ENCODE measurements around the gene LPIN2. TPM values are rescaled to one million over a fixed set of nuclear protein-coding genes. Genes with fewer than 3 reads are reported as not detected.

The LPIN2 gene
- total RNA-seq, 1 donor from 2014 or later, result 11.6 TPM

- Histone ChIP-seq H3K4me1 (peaks cover 0 to 3% of the 10 kb centered on the region in 2 donors), H3K27me3 (no peaks in the 10 kb centered on the region), H3K27ac (no peak overlapping the region), H3K9me3 (no peaks in the 10 kb centered on the region), H3K4me3 (no peak overlapping the region), H3K36me3 (no peaks in the 10 kb centered on the region)
- TF ChIP-seq CTCF (IDR thresholded peaks at IDR 0.05), result no peak
- intact Hi-C loops (cut with DNase I), result no loop called here
- no peak for DNase-seq (ENCODE audit: low spot score in 2 of 2)
Measured at GRCh38 chr18:3058328-3059191, 45.6 kb upstream of the LPIN2 start.

GRCh38 chr18:3057526-3057925 lies 44.6 kb upstream of the LPIN2 start:
- no peak overlapping the region for H3K27ac ChIP-seq
- DNase-seq (ENCODE audit: low spot score in 2 of 2), result no peak
- no peaks in the 10 kb centered on the region for H3K9me3 ChIP-seq
- no peaks in the 10 kb centered on the region for H3K36me3 ChIP-seq
- H3K4me1 ChIP-seq, result no peaks in the 10 kb centered on the region
- no peak for TF ChIP-seq CTCF (IDR thresholded peaks at IDR 0.05)
- intact Hi-C loops (cut with DNase I), result no loop called here
- H3K27me3 ChIP-seq, result no peaks in the 10 kb centered on the region
- H3K4me3 ChIP-seq, result no peak overlapping the region

- no peak for TF ChIP-seq CTCF (IDR thresholded peaks at IDR 0.05)
- DNase-seq (ENCODE audit: low spot score in 2 of 2), result no peak
- no peaks in the 10 kb centered on the region for H3K4me1 ChIP-seq
- no peak overlapping the region for H3K27ac ChIP-seq
- intact Hi-C loops (cut with DNase I), result no loop called here
- H3K4me3 ChIP-seq, result no peak overlapping the region
- no peaks in the 10 kb centered on the region for H3K27me3 ChIP-seq
- H3K36me3 ChIP-seq, result no peaks in the 10 kb centered on the region
- H3K9me3 ChIP-seq, result no peaks in the 10 kb centered on the region
Measured at GRCh38 chr18:3056311-3056710, 43.4 kb upstream of the LPIN2 start.

GRCh38 chr18:3055816-3056215 lies 42.9 kb upstream of the LPIN2 start:
- DNase-seq (ENCODE audit: low spot score in 2 of 2), result no peak
- no peaks in the 10 kb centered on the region for H3K27me3 ChIP-seq
- no peak for TF ChIP-seq CTCF (IDR thresholded peaks at IDR 0.05)
- no peak overlapping the region for H3K4me3 ChIP-seq
- H3K4me1 ChIP-seq, result no peaks in the 10 kb centered on the region
- intact Hi-C loops (cut with DNase I), result no loop called here
- H3K9me3 ChIP-seq, result no peaks in the 10 kb centered on the region
- no peak overlapping the region for H3K27ac ChIP-seq
- H3K36me3 ChIP-seq, result no peaks in the 10 kb centered on the region

GRCh38 chr18:3055186-3055728 lies 42.3 kb upstream of the LPIN2 start:
- intact Hi-C loops (cut with DNase I), result no loop called here
- Histone ChIP-seq H3K4me1 (no peaks in the 10 kb centered on the region), H3K9me3 (no peaks in the 10 kb centered on the region), H3K27ac (no peak overlapping the region), H3K27me3 (no peaks in the 10 kb centered on the region), H3K4me3 (no peak overlapping the region), H3K36me3 (no peaks in the 10 kb centered on the region)
- no peak for DNase-seq (ENCODE audit: low spot score in 2 of 2)
- no peak for TF ChIP-seq CTCF (IDR thresholded peaks at IDR 0.05)
